HG02623 (cell line): ENCODE data around the gene INMT.
"Not testable (repeated sequence)": the region's sequence is repeated elsewhere in the genome, so short reads cannot be mapped to it uniquely, and the experiment has no call there.

Experiments used
- ATAC-seq: cut with Tn5 transposase; IDR thresholded peaks from one replicate; pipeline ENCODE4 v1.9.1; 2021; ENCODE audit warnings: moderate library complexity; ENCODE audit not compliant: unreplicated experiment

Gene INMT

GRCh38 chr7:30751696-30752273 is at the start of gene INMT:
TSS of gene INMT (plus strand) at chr7:30752135. CDS start at chr7:30752151, 16 bp downstream.
- ATAC-seq = no peak

DNA sequence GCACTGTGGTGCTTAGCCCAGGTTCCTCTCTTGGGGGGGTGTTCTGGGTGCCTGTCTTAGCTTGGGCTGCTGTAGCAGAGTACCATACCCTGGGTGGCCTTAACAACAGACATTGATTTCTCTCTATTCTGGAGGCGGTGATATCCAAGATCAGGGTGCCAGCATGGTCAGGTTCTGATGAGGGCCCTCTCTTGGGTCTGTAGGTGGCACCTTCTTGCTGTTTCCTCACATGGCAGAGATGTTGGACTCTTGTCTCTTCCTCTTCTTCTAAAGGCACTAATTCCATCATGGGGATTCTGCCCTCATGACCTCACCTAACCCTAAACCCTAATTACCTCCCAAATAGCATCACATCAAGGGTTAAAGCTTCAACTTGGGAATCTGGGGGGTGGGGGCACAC is 49.7 kb upstream of the INMT start:
- ATAC-seq = no peak

DNA sequence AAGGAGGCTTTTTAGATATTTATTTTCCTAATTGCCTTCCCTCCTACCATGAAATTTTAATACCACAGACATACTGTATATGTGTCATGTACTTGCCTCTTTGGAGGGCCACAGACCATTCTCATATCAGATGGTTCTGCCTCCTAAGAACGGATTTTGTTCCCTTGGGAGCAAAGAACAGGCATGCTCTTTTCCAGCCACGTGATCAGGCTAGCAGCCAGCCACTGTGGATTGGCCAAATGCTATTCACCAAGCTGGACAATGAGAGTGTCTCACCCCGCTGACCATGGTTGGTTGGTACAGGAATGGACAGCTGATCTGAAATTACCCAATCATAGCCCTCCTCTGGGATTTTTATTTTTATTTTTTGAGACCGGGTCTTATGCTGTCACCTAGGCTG is 48.2 kb upstream of the INMT start:
- ATAC-seq = no peak

- no peak for ATAC-seq
Measured at GRCh38 chr7:30705008-30705407, 46.9 kb upstream of the INMT start.

DNA sequence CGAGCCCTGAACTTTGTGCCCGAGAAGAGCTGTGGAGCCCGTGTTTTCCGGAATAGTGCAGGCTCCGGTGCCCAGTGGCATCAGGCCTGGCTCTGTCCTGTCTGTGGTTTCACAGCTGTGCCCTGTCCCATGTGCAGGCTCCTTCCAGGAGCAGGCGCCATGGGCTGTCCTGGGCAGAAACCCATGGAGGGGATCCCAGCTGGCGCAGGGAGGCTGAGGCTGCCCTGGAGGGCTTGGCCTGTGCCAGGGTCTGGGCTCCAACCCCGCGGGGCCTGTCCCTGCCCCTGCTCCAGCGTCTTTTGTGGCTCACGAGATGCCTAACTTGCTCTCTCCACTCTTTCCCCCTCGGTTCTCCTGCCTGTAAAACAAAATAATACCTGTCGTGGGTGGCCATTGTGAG is 46.3 kb upstream of the INMT start:
- ATAC-seq = no peak

DNA sequence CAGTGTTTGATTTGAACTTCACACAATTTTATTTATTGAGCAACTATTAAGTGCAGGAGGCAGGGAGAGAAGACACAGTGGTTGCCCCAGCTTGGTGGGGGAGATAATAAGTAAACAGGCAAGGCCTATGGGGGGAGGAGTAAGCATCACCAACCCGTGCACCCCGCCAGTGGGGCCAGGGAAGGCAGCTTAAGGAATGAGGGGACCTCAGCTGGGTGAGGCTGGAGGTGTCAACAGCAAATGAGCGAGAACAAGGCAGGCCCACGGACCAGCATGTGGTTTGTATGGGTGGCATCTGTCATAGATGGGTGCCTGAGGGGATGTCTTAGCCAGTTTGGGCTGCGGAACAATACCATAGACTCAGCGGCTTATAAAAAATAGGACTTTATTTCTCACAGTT is 45.6 kb upstream of the INMT start:
- ATAC-seq = no peak

DNA sequence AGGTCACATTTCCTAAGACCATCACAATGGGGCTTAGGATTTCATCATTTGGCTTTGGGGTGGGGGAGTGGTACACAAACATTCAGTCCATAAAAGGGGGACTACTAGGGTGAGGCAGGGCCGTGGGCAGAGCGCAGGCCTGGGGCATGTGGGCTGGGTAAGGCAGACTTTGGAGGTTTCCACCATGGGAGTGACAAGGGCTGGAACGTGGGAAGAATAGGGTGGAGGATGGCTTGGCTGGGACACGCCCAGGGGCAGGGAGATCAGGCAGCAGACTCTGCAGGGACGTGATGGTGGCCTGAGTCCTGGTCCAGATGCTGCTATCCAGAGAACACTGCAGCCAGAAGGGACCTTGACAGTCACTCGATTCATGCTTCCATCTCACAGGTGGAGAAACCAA is 45.0 kb upstream of the INMT start:
- ATAC-seq = no peak

- ATAC-seq = no peak
Measured at GRCh38 chr7:30707391-30708357, 44.3 kb upstream of the INMT start.

- ATAC-seq = no peak
Measured at GRCh38 chr7:30708412-30708811, 43.5 kb upstream of the INMT start.

DNA sequence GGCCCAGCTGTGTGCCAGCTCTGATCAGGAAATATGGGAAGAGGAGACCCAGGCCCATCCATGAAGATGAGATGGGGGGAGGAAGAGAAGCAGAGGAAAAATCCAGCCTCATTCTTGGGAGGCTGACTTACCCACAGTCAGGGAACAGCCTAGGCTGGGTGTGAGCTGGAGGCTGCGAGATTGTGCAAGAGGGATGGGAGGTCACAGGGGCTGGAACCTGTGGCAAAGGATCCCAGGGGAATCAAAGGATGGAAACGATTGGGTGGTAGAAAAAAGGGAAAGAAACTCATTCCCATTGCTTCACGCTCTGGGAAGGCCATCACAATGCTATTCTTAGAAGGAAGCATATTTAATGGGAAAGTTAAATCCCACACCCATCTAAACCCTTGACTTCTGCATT is 43.0 kb upstream of the INMT start:
- no peak for ATAC-seq

DNA sequence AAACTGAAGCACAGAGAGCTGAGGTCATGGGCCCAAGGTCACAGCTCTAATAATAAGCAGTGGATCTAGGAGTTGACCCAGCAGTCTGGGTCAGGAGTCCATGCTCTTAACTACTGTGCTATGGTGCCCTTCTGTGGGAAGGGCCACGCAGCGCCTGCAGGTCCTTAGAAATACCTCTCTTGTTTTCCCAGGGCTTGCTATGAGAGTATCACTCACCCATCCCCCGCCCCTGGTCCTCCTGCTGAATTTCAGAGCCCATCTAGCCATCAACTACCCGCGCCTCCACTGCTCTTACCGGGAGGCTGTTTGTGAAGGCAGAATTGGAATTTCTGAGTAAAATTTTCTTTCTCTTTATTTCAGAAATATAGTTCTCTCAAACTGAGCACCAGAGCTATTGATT is 42.4 kb upstream of the INMT start:
- no peak for ATAC-seq

DNA sequence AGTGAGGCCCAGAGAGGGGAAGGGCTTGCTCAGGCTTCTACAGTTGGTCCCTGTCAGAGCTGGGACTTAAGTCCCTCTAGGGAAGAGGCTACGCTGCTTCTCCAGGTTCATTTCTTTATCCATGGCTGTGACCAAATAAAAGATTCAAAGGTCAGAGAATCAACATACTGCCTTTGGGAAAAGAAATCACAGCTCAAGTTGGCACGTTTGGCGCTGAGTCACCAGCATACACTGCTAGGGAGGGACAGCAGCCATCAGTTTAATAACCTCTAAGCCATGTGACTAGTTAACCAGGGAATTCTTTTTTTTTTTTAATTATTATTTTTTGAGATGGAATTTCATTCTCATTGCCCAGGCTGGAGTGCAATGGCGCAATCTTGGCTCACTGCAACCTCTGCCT is 41.3 kb upstream of the INMT start:
- no peak for ATAC-seq

DNA sequence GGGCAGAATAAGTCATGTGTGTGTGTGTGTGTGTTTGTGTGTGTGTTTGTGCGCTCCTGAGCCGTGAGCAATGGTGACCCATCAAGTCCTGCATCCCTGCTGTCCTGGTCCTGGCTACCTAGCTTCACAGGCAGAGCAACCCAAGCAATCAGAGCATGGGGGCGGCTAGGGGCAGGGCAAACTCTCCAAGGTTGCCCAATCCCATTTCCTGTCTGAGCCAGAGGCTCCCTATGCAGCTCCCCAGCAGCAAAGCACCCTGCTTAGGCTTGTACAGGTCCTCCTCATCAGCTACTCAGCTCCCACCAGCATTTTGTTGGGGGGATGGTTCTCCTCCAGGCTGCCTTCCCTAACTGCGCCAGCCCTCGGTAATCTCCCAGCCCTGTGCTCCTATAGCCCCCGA is 38.5 kb upstream of the INMT start:
- no peak for ATAC-seq

- no peak for ATAC-seq
Measured at GRCh38 chr7:30714129-30714528, 37.8 kb upstream of the INMT start.

DNA sequence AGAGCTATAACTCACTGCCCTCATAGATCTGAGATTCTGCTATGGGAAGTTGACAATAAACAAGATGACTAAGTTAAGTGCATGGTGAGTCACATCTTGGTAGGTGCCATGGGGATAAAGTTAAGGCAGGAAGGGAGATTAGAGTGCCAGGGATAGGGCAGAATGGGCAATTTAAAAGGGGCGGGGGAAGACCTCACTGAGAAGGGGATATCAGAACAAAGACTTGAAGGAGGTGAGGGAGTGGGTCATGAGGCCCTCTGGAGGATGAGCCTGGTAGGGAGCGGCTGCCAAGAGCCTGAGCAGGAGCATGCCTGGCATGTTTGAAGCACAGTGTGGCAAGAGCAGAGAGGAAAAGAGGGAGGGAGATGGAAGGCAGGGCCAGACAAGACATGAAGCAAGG is 34.8 kb upstream of the INMT start:
- ATAC-seq = no peak

GRCh38 chr7:30719434-30719833 is 32.5 kb upstream of the INMT start:
- not testable (repeated sequence) for ATAC-seq

GRCh38 chr7:30721211-30721610 is 30.7 kb upstream of the INMT start:
- ATAC-seq = no peak

DNA sequence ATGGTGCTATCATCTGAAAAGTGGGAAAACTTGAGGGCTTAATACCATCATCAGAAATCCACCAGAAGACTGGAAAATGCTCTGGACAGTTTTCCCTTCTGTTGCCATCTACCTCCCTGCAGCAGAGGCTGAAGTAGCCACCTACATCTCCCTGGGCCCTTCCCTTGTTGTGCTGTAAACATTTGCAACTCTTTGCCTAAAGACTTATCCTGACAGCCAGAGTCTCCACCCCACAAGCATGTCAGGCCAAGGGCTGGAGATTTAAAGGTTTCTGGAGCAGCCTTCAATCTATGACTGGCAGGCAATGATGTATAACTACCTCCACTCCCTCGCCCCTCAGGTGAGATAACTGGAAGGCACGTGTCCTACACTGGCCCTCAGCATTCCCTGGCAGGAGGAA is 29.7 kb upstream of the INMT start:
- no peak for ATAC-seq

GRCh38 chr7:30722671-30723070 is 29.3 kb upstream of the INMT start:
- no peak for ATAC-seq

- no peak for ATAC-seq
Measured at GRCh38 chr7:30723776-30724175, 28.2 kb upstream of the INMT start.

GRCh38 chr7:30726296-30727006 is 25.5 kb upstream of the INMT start:
- ATAC-seq = no peak
